H9 (cell line): ENCODE results near the gene ZFPM1. TPM values are rescaled to one million over a fixed set of nuclear protein-coding genes. Genes with fewer than 3 reads are reported as not detected.

ENCODE experiments used
- DNase-seq: peaks from one replicate; pipeline ENCODE4 v3.0.0-alpha.2; 2017
- H2AFZ ChIP-seq: one replicate; pipeline ENCODE4 v1.6.1; 2013; ENCODE audit warnings: mild to moderate bottlenecking, low read length, control low read depth, moderate library complexity
- H2AK5ac ChIP-seq: 2 replicates; pipeline ENCODE4 v1.6.1; 2013; ENCODE audit warnings: low read length, control low read depth, mixed read lengths; ENCODE audit not compliant: insufficient read length
- H2BK120ac ChIP-seq: one replicate; pipeline ENCODE4 v1.6.1; 2013; ENCODE audit warnings: low read depth, mild to moderate bottlenecking, low read length, control low read depth, inconsistent platforms; ENCODE audit not compliant: poor library complexity, severe bottlenecking
- H2BK12ac ChIP-seq: 2 replicates; pipeline ENCODE4 v1.6.1; 2013; ENCODE audit warnings: low read length, control low read depth, mixed read lengths, low read depth; ENCODE audit not compliant: insufficient read length
- H2BK15ac ChIP-seq: 2 replicates; pipeline ENCODE4 v1.6.1; 2013; ENCODE audit warnings: low read depth, low read length, control low read depth
- H2BK20ac ChIP-seq: one replicate; pipeline ENCODE4 v1.6.1; 2013; ENCODE audit warnings: low read depth, mild to moderate bottlenecking, low read length, control low read depth, inconsistent platforms; ENCODE audit not compliant: poor library complexity, severe bottlenecking
- H2BK5ac ChIP-seq: 2 replicates; pipeline ENCODE4 v1.6.1; 2013; ENCODE audit warnings: low read length, control low read depth, mixed read lengths; ENCODE audit not compliant: insufficient read length
- H3K14ac ChIP-seq: 2 replicates; pipeline ENCODE4 v1.6.1; 2013; ENCODE audit warnings: low read length, control low read depth; ENCODE audit not compliant: insufficient read depth
- H3K18ac ChIP-seq: 2 replicates; pipeline ENCODE4 v1.6.1; 2013; ENCODE audit warnings: low read depth, mild to moderate bottlenecking, mixed read lengths, low read length, control low read depth; ENCODE audit not compliant: insufficient read length
- H3K23ac ChIP-seq: 2 replicates; pipeline ENCODE4 v1.6.1; 2013; ENCODE audit warnings: low read length, control low read depth, mixed read lengths, low read depth; ENCODE audit not compliant: insufficient read length
- H3K23me2 ChIP-seq: 2 replicates; pipeline ENCODE4 v1.6.1; 2013; ENCODE audit warnings: low read depth, mild to moderate bottlenecking, mixed read lengths, low read length, control low read depth; ENCODE audit not compliant: insufficient read length, poor library complexity, severe bottlenecking
- H3K27ac ChIP-seq: 2 replicates; pipeline ENCODE4 v1.5.1; 2013; ENCODE audit warnings: low read length, control low read depth, mixed read lengths, low read depth; ENCODE audit not compliant: insufficient read length
- H3K27me3 ChIP-seq: 2 replicates; pipeline ENCODE4 v1.6.1; 2013; ENCODE audit warnings: low read length, control low read depth, inconsistent platforms; ENCODE audit not compliant: insufficient read depth
- H3K4ac ChIP-seq: 2 replicates; pipeline ENCODE4 v1.6.1; 2013; ENCODE audit warnings: low read depth, mild to moderate bottlenecking, control low read depth, inconsistent platforms, low read length, moderate library complexity
- H3K4me1 ChIP-seq: 2 replicates; pipeline ENCODE4 v1.6.1; 2013; ENCODE audit warnings: low read length, control low read depth, inconsistent platforms; ENCODE audit not compliant: insufficient read depth
- H3K4me2 ChIP-seq: 2 replicates; pipeline ENCODE4 v1.6.1; 2013; ENCODE audit warnings: low read length, control low read depth, mixed read lengths; ENCODE audit not compliant: insufficient read length, insufficient read depth
- H3K56ac ChIP-seq: 2 replicates; pipeline ENCODE4 v1.6.1; 2013; ENCODE audit warnings: low read depth, mild to moderate bottlenecking, mixed read lengths, low read length, control low read depth; ENCODE audit not compliant: insufficient read length
- H3K79me1 ChIP-seq: 2 replicates; pipeline ENCODE4 v1.6.1; 2013; ENCODE audit warnings: low read depth, mild to moderate bottlenecking, moderate library complexity, low read length, control low read depth, inconsistent platforms; ENCODE audit not compliant: insufficient read depth, poor library complexity, severe bottlenecking
- H3K79me2 ChIP-seq: 2 replicates; pipeline ENCODE4 v1.6.1; 2013; ENCODE audit warnings: low read length, control low read depth, inconsistent platforms; ENCODE audit not compliant: insufficient read depth
- H3K9ac ChIP-seq: 2 replicates; pipeline ENCODE4 v1.6.1; 2013; ENCODE audit warnings: low read length, control low read depth, mixed read lengths; ENCODE audit not compliant: insufficient read length; ENCODE audit errors: extremely low read depth
- H3K9me3 ChIP-seq: one replicate; pipeline ENCODE4 v1.6.1; 2013; ENCODE audit warnings: low read depth, low read length, inconsistent platforms; ENCODE audit not compliant: control insufficient read depth
- H3T11ph ChIP-seq: one replicate; pipeline ENCODE4 v1.6.1; 2013; ENCODE audit warnings: mild to moderate bottlenecking, low read length, control low read depth, inconsistent platforms
- H4K20me1 ChIP-seq: one replicate; pipeline ENCODE4 v1.6.1; 2013; ENCODE audit not compliant: control insufficient read depth, insufficient read length, insufficient read depth
- H4K5ac ChIP-seq: 2 replicates; pipeline ENCODE4 v1.6.1; 2013; ENCODE audit warnings: low read depth, mild to moderate bottlenecking, mixed read lengths, low read length, control low read depth; ENCODE audit not compliant: insufficient read length
- H4K8ac ChIP-seq: replicated peaks from 2 replicates; pipeline ENCODE4 v1.6.1; 2013; ENCODE audit warnings: low read length, control low read depth, mixed read lengths, low read depth; ENCODE audit not compliant: insufficient read length
- H4K91ac ChIP-seq: 2 replicates; pipeline ENCODE4 v1.6.1; 2013; ENCODE audit warnings: low read depth, mild to moderate bottlenecking, moderate library complexity, mixed read lengths, low read length, control low read depth; ENCODE audit not compliant: insufficient read length
- H3K27ac Mint-ChIP-seq, 3 experiments: 2 replicates in 2 of 3; 3 replicates in 1 of 3; pipeline ENCODE4 v1.8.0; 2020 to 2021; ENCODE audit warnings: mixed read lengths in 3 of 3, mild to moderate bottlenecking in 1 of 3, moderate library complexity in 1 of 3
- H3K27me3 Mint-ChIP-seq: 2 replicates; pipeline ENCODE4 v1.8.0; 2021; ENCODE audit warnings: low read depth, mild to moderate bottlenecking, moderate library complexity, mixed read lengths
- H3K36me3 Mint-ChIP-seq, 3 experiments: 2 replicates in 2 of 3; 3 replicates in 1 of 3; pipeline ENCODE4 v1.8.0; 2020 to 2021; ENCODE audit warnings: low read depth in 3 of 3, mixed read lengths in 3 of 3; ENCODE audit not compliant: insufficient read depth in 1 of 3
- H3K4me1 Mint-ChIP-seq, 2 experiments: 2 replicates each; pipeline ENCODE4 v1.8.0; 2020; ENCODE audit warnings: mixed read lengths in 2 of 2
- H3K4me3 Mint-ChIP-seq, 2 experiments: 2 replicates in 1 of 2; 3 replicates in 1 of 2; pipeline ENCODE4 v1.8.0; 2020 to 2021; ENCODE audit warnings: mild to moderate bottlenecking in 2 of 2, mixed read lengths in 2 of 2, moderate library complexity in 1 of 2
- H3K9me3 Mint-ChIP-seq, 2 experiments: 2 replicates in 1 of 2; 3 replicates in 1 of 2; pipeline ENCODE4 v1.8.0; 2020; ENCODE audit warnings: mild to moderate bottlenecking in 2 of 2, mixed read lengths in 2 of 2, moderate library complexity in 1 of 2
- WGBS: extraction: QIAGEN DNeasy Blood & Tissue Kit; methylation state at CpG from one replicate; pipeline ENCODE4 v1.1.7; 2013; ENCODE audit warnings: missing lambda C conversion rate, low lambda C conversion rate, mixed read lengths; ENCODE audit not compliant: insufficient read length; ENCODE audit errors: extremely low coverage; 5-methylcytosine and 5-hydroxymethylcytosine counted together
- total RNA-seq: library from RNA; stranded (reverse); gene quantifications from 2 replicates; pipeline ENCODE4 v1.2.1, GENCODE V29; 2021
- TF ChIP-seq, protein P1 (sequence below): fragments of 200-600 bp; sonication (generic); conservative IDR thresholded peaks from 3 replicates; pipeline ENCODE4 v1.8.0; 2021; ENCODE audit warnings: antibody characterized with exemption, mild to moderate bottlenecking

ZFPM1 gene
- total RNA-seq, 1 experiment from 2014 or later = 3.6 TPM

DNA sequence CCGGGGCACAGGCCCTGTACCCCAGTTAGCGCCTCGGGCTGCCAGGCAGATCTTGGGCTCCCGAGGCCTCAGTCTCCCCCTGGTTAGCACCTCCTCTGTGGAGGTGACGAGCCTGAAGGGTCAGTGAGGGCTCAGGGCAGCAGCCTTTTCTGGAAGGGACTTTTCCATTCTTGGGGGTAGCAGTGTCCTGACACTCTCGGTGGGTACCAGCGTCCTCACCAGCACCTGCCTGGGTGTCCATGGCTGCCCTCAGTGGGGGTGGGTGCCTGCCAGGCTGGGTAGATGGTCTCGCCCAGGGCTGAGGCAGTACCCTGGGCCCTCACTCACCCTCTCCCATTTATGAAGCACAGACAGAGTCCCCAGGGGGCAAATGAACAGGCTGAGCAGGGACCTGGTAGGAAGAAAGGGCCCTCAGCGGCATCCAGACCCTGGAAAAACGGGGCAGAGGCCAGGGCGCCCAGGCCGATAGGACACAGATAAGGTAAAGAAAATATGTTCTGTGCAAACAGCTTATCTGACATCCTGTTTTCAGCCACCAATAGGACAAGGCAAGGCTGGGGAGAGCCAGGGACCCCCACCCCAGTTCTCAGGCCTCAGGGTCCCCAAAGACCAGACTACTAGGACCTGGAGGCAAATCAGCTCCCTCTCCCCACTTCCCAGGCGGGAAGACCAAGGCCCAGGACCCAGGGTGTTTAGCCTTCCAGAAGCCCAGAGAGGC is 50.9 kb downstream of the ZFPM1 start:
- TF ChIP-seq, protein P1, sequence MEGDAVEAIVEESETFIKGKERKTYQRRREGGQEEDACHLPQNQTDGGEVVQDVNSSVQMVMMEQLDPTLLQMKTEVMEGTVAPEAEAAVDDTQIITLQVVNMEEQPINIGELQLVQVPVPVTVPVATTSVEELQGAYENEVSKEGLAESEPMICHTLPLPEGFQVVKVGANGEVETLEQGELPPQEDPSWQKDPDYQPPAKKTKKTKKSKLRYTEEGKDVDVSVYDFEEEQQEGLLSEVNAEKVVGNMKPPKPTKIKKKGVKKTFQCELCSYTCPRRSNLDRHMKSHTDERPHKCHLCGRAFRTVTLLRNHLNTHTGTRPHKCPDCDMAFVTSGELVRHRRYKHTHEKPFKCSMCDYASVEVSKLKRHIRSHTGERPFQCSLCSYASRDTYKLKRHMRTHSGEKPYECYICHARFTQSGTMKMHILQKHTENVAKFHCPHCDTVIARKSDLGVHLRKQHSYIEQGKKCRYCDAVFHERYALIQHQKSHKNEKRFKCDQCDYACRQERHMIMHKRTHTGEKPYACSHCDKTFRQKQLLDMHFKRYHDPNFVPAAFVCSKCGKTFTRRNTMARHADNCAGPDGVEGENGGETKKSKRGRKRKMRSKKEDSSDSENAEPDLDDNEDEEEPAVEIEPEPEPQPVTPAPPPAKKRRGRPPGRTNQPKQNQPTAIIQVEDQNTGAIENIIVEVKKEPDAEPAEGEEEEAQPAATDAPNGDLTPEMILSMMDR = no peak
- Histone ChIP-seq H4K91ac (no peak overlapping the region), H2BK5ac (no peak overlapping the region), H3K23me2 (no peaks in the 10 kb centered on the region), H3T11ph (no peak overlapping the region), H3K27me3 (no peaks in the 10 kb centered on the region), H2BK20ac (no peak overlapping the region), H2BK12ac (no peak overlapping the region), H3K79me2 (no peaks in the 10 kb centered on the region), H3K4ac (no peak overlapping the region), H4K8ac (no peak overlapping the region), H3K18ac (no peak overlapping the region), H3K9ac (no peak overlapping the region), H3K27ac (no peak overlapping the region), H3K23ac (no peak overlapping the region), H4K5ac (no peak overlapping the region), H3K79me1 (no peaks in the 10 kb centered on the region), H3K9me3 (no peaks in the 10 kb centered on the region), H2BK120ac (no peak overlapping the region), H3K14ac (no peak overlapping the region), H2AK5ac (no peak overlapping the region), H3K4me1 (no peaks in the 10 kb centered on the region), H3K4me2 (no peak overlapping the region), H2AFZ (no peak overlapping the region), H4K20me1 (no peaks in the 10 kb centered on the region), H2BK15ac (no peak overlapping the region), H3K56ac (no peak overlapping the region)
- Mint-ChIP-seq H3K36me3 (no peaks in the 10 kb centered on the region), H3K4me1 (peaks cover under 1% of the 10 kb centered on the region in 2 experiments; a peak in 3 of 4 replicates), H3K27me3 (no peaks in the 10 kb centered on the region), H3K9me3 (no peaks in the 10 kb centered on the region), H3K4me3 (no peak overlapping the region), H3K27ac (no peak overlapping the region)
- DNase-seq = no peak
- WGBS = no CpG with 5 or more reads among the region's 13 CpGs
